ENCODE results near the gene DAP.

The DAP gene

DNA sequence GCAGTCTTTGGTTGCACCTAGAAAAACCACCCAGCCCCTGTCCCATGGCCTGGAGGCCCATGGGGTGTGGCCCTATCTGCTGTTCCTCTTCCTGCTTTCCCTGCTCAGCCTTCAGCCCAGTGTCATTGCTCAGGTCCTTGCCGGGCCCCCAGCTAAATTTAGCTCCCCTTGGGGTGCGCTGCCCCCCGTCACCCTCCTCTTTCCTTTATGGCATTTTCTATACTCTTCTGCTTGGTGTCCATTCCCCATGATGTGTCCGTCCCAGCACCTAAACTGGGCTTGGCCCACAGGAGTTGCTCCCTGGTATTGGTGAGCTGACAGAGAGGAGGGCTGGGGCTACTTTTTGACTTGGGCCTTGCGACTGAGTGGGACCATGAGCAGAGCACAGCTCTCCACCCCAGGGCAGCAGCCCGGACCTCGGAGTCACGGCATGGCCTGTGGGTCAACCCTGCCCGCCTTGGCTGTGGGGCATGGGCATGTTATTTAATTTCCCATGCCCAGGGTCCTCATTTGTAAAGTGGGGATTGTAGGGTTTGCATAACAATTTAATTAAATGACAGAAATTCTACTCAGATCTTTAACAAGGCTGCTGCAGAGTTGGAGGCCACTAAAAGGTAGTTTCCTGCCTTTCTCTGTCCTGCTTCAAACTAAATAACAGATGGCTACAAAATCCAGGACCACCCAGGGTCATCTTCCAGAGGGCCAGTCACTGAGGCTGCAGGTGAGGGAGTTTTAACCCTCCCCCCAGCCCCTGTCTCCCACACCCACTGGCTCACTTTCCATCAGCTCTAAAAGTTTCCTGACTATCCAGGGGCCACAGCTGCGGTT is 98.2 kb downstream of the DAP start:
- no peaks in the 10 kb centered on the region for H3K27me3 ChIP-seq (ENCODE audit: control insufficient read depth, insufficient read depth, low read length)
- H3K9ac ChIP-seq, result no peak overlapping the region
- H2AFZ ChIP-seq, result no peak overlapping the region
- no peak overlapping the region for H3K4me2 ChIP-seq (ENCODE audit: low read length)
- H3K27ac ChIP-seq, result no peak overlapping the region
- no peaks in the 10 kb centered on the region for H3K36me3 ChIP-seq (ENCODE audit: control insufficient read depth, insufficient read depth, low read length)
- no peaks in the 10 kb centered on the region for H3K9me3 ChIP-seq (ENCODE audit: control insufficient read depth, low read length)
- no peaks in the 10 kb centered on the region for H3K79me2 ChIP-seq
- TF ChIP-seq, protein P1, sequence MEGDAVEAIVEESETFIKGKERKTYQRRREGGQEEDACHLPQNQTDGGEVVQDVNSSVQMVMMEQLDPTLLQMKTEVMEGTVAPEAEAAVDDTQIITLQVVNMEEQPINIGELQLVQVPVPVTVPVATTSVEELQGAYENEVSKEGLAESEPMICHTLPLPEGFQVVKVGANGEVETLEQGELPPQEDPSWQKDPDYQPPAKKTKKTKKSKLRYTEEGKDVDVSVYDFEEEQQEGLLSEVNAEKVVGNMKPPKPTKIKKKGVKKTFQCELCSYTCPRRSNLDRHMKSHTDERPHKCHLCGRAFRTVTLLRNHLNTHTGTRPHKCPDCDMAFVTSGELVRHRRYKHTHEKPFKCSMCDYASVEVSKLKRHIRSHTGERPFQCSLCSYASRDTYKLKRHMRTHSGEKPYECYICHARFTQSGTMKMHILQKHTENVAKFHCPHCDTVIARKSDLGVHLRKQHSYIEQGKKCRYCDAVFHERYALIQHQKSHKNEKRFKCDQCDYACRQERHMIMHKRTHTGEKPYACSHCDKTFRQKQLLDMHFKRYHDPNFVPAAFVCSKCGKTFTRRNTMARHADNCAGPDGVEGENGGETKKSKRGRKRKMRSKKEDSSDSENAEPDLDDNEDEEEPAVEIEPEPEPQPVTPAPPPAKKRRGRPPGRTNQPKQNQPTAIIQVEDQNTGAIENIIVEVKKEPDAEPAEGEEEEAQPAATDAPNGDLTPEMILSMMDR (IDR thresholded peaks at IDR 0.05), result no peak
- no peak overlapping the region for H3K4me3 ChIP-seq (ENCODE audit: low read depth, low read length)
- no peaks in the 10 kb centered on the region for H3K4me1 ChIP-seq

GRCh38 chr5:10662083-10662482 is 99.0 kb downstream of the DAP start:
- Histone ChIP-seq H3K4me3 (ENCODE audit: low read depth, low read length) (no peak overlapping the region), H3K9ac (no peak overlapping the region), H3K79me2 (no peaks in the 10 kb centered on the region), H3K9me3 (ENCODE audit: control insufficient read depth, low read length) (no peaks in the 10 kb centered on the region), H3K4me2 (ENCODE audit: low read length) (no peak overlapping the region), H3K27me3 (ENCODE audit: control insufficient read depth, insufficient read depth, low read length) (no peaks in the 10 kb centered on the region), H3K27ac (no peak overlapping the region), H2AFZ (no peak overlapping the region), H3K4me1 (no peaks in the 10 kb centered on the region), H3K36me3 (ENCODE audit: control insufficient read depth, insufficient read depth, low read length) (no peaks in the 10 kb centered on the region)
- TF ChIP-seq, protein P1 (IDR thresholded peaks at IDR 0.05), result no peak

- Histone ChIP-seq H3K4me1 (no peaks in the 10 kb centered on the region), H3K4me2 (ENCODE audit: low read length) (no peak overlapping the region), H3K27me3 (ENCODE audit: control insufficient read depth, insufficient read depth, low read length) (no peaks in the 10 kb centered on the region), H3K79me2 (no peaks in the 10 kb centered on the region), H3K9me3 (ENCODE audit: control insufficient read depth, low read length) (no peaks in the 10 kb centered on the region), H3K4me3 (ENCODE audit: low read depth, low read length) (no peak overlapping the region), H3K27ac (no peak overlapping the region), H3K9ac (no peak overlapping the region), H3K36me3 (ENCODE audit: control insufficient read depth, insufficient read depth, low read length) (no peaks in the 10 kb centered on the region), H2AFZ (no peak overlapping the region)
- TF ChIP-seq, protein P1 (IDR thresholded peaks at IDR 0.05), result no peak
Measured at GRCh38 chr5:10661401-10661800, 99.6 kb downstream of the DAP start.

DNA sequence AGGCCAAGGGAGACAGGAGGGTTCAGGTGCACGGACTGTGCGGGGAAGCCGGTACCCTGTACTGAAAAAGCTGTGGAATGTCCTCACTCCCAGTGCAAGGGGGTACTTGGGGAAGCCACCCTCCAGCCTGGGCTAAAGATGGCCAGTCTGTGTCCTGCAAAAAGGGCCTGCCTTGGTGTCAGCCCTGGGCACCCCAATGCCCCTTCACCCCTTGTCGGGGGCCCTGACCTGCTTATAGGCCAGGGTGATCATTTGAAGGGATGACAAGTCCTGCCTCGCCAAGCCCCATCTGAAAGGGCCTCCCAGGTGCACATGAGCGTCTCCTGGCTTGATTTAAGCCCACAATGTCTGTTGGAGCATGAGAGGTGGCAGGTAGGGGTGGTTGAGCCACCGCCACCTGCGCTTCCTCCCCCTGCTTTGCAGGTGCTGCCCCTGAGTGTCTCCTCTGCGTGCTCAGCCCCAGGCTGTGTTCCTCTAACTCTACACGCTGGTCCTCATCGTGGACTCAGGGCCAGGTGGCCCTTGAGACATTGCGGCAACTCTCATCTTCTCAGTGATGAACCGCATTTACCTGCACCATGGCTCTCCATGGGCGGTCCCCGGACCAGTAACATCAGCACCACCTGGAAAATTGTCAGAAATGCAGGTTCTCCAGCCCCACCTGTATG is 100.2 kb downstream of the DAP start:
- no peaks in the 10 kb centered on the region for H3K4me1 ChIP-seq
- no peaks in the 10 kb centered on the region for H3K36me3 ChIP-seq (ENCODE audit: control insufficient read depth, insufficient read depth, low read length)
- no peaks in the 10 kb centered on the region for H3K79me2 ChIP-seq
- TF ChIP-seq, protein P1 (IDR thresholded peaks at IDR 0.05), result no peak
- H3K4me2 ChIP-seq (ENCODE audit: low read length), result no peak overlapping the region
- H3K9me3 ChIP-seq (ENCODE audit: control insufficient read depth, low read length), result no peaks in the 10 kb centered on the region
- no peak overlapping the region for H3K9ac ChIP-seq
- H3K27ac ChIP-seq, result no peak overlapping the region
- no peaks in the 10 kb centered on the region for H3K27me3 ChIP-seq (ENCODE audit: control insufficient read depth, insufficient read depth, low read length)
- H3K4me3 ChIP-seq (ENCODE audit: low read depth, low read length), result no peak overlapping the region
- H2AFZ ChIP-seq, result no peak overlapping the region

All from parathyroid adenoma (tissue), 2 donors.